AG04449 (cell line): Measurements from ENCODE around the gene TTC21B.

Experiments
- CTCF ChIA-PET: fragments of 350-600 bp; formaldehyde crosslinking; extraction: SDS; loops from one replicate; lab custom pipeline; 2021; ENCODE audit warnings: antibody characterized with exemption; lab: Yijun Ruan, JAX
- POLR2A ChIA-PET: fragments of 400-600, 350-600 bp; formaldehyde crosslinking; extraction: SDS; loops from one replicate; lab custom pipeline; 2020; ENCODE audit warnings: antibody characterized with exemption, inconsistent platforms; lab: Yijun Ruan, JAX
- DNase-seq: peaks from one replicate; pipeline ENCODE4 v3.0.0-alpha.2; 2010; ENCODE audit warnings: low read depth, low spot score
- H3K4me3 ChIP-seq: 2 replicates; pipeline ENCODE4 v1.5.1; 2011; ENCODE audit warnings: low read depth, mild to moderate bottlenecking, control low read depth, low read length
- CTCF ChIP-seq: IDR thresholded peaks from one replicate; pipeline ENCODE4 v1.5.1; 2011; ENCODE audit warnings: mild to moderate bottlenecking, moderate library complexity, low read length, control low read depth, inconsistent platforms; ENCODE audit not compliant: insufficient read depth; ENCODE audit errors: missing control alignments

TTC21B gene

GRCh38 chr2:165840333-165840958 is 113.1 kb downstream of the TTC21B start:
- no peak for DNase-seq
- CTCF ChIA-PET = interaction anchor here (0.9 to 1.3 kb wide), 2 partner anchors 140 to 438 kb away, joined by 3 read pairs; no protein-coding TSS in a partner anchor
- POLR2A ChIA-PET = no interaction called here
- no peak overlapping the region for H3K4me3 ChIP-seq
- TF ChIP-seq CTCF = no peak

GRCh38 chr2:165839610-165840009 is 114.0 kb downstream of the TTC21B start:
- POLR2A ChIA-PET = no interaction called here
- TF ChIP-seq CTCF = no peak
- CTCF ChIA-PET = interaction anchor here (0.9 to 1.3 kb wide), 2 partner anchors 139 to 437 kb away, joined by 3 read pairs; no protein-coding TSS in a partner anchor
- peak; percentile 14 for DNase-seq
- no peak overlapping the region for H3K4me3 ChIP-seq

- TF ChIP-seq CTCF = no peak
- CTCF ChIA-PET = no interaction called here
Observed at GRCh38 chr2:165837122-165837521, 116.5 kb downstream of the TTC21B start.

GRCh38 chr2:165835363-165835762 is 118.2 kb downstream of the TTC21B start:
- no peak overlapping the region for H3K4me3 ChIP-seq
- POLR2A ChIA-PET = no interaction called here
- DNase-seq = no peak
- CTCF ChIA-PET = interaction anchor here (0.6 to 1.1 kb wide), 2 partner anchors 39 to 70 kb away, joined by 3 read pairs; no protein-coding TSS in a partner anchor
- TF ChIP-seq CTCF = no peak

More at GRCh38 chr2:165837122-165837521, 116.5 kb downstream of the TTC21B start:
- POLR2A ChIA-PET = no interaction called here
- peak; percentile 14 for DNase-seq
- H3K4me3 ChIP-seq = no peak overlapping the region

GRCh38 chr2:165833156-165833555 is 120.4 kb downstream of the TTC21B start:
- H3K4me3 ChIP-seq = no peak overlapping the region
- no peak for TF ChIP-seq CTCF
- POLR2A ChIA-PET = no interaction called here
- CTCF ChIA-PET = no interaction called here
- no peak for DNase-seq

GRCh38 chr2:165827921-165828276 is 125.7 kb downstream of the TTC21B start:
- CTCF ChIA-PET = no interaction called here
- POLR2A ChIA-PET = no interaction called here
- TF ChIP-seq CTCF = no peak
- DNase-seq = no peak
- no peak overlapping the region for H3K4me3 ChIP-seq
